Colonic mucosa (tissue), 4 donors: Measurements from ENCODE around the gene IFITM5. TPM values are rescaled to one million over a fixed set of nuclear protein-coding genes. Genes with fewer than 3 reads are reported as not detected.

Source experiments
- DNase-seq: peaks from one replicate; pipeline ENCODE4 v3.0.0-alpha.2; 2020
- H3K27ac ChIP-seq: fragments of 200-600 bp; one replicate; pipeline ENCODE4 v1.8.0; 2021
- H3K27me3 ChIP-seq: fragments of 200-600 bp; one replicate; pipeline ENCODE4 v1.8.0; 2021
- H3K36me3 ChIP-seq: fragments of 200-600 bp; one replicate; pipeline ENCODE4 v1.8.0; 2021
- H3K4me1 ChIP-seq: fragments of 200-600 bp; one replicate; pipeline ENCODE4 v1.8.0; 2021; ENCODE audit warnings: mild to moderate bottlenecking
- H3K4me3 ChIP-seq: fragments of 200-600 bp; one replicate; pipeline ENCODE4 v1.8.0; 2021
- H3K9ac ChIP-seq, 2 donors: one replicate each; pipeline ENCODE4 v1.7.0; 2013; ENCODE audit warnings: control low read depth in 2 of 2, low read depth in 2 of 2, low read length in 2 of 2
- H3K9me3 ChIP-seq: fragments of 200-600 bp; one replicate; pipeline ENCODE4 v1.8.0; 2021
- intact Hi-C: fragments of 100-400 bp; cut with DNase I; formaldehyde crosslinking; loops from one replicate; pipeline ENCODE4 v1.14.1; 2022
- total RNA-seq, 2 donors: library from RNA; stranded (reverse); fragmentation: NEBNext Ultra II Directional in 1 of 2; extraction: Animal tissue kit (Norgen Biotek cat#: 25700) in 1 of 2; gene quantifications; one replicate each; pipeline ENCODE4 v1.2.1, GENCODE V29; 2021
- TF ChIP-seq, protein P1 (sequence below): fragments of 200-600 bp; IDR thresholded peaks from one replicate; pipeline ENCODE4 v1.8.0; 2022; ENCODE audit warnings: antibody characterized with exemption, mild to moderate bottlenecking
- donor health status: healthy.
- donor health status: DM: no; HTN: no; CAD: no.
- donor health status: DM: no; HTN: no; CAD: no.

Gene IFITM5
- total RNA-seq, 2 donors from 2014 or later: not detected

DNA sequence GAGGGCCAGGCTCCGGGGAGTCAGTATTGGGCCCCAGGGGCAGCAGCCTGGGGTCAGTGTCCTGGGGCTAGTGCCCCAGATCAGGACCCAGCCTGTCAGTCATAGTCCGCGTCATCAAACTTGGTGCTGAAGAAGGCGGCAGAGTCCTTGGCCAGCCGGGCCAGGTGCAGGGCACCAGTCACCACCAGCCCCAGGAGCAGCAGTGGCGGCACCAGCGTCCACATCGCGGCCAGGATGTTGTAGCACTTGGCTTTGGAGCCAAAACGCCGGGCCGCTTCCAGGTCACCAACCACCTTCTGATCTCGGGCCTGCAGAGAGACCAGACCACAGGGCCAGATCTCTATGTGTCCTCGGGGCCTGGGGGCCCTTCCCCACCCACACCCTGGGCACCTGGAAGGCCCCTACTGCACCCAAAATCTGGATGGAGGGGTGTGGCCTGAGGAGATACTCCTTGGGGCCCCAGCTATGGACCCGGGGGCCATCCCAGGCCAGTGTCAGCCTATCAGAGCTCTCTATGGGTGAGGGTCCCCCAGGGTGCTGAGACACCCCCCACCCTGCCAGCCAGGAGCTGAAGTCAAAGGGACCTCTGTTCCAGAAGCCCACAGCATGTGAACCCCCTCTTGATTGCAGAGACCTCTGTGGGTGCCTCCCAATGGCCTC, 790 bp downstream of the IFITM5 start:
- Histone ChIP-seq H3K36me3 (no peaks in the 10 kb centered on the region), H3K9ac (no peak overlapping the region), H3K27me3 (peaks cover 3% of the 10 kb centered on the region), H3K4me3 (no peak overlapping the region), H3K27ac (no peak overlapping the region), H3K9me3 (no peaks in the 10 kb centered on the region), H3K4me1 (peaks cover 5% of the 10 kb centered on the region)
- intact Hi-C loops: no loop called here
- TF ChIP-seq, protein P1, sequence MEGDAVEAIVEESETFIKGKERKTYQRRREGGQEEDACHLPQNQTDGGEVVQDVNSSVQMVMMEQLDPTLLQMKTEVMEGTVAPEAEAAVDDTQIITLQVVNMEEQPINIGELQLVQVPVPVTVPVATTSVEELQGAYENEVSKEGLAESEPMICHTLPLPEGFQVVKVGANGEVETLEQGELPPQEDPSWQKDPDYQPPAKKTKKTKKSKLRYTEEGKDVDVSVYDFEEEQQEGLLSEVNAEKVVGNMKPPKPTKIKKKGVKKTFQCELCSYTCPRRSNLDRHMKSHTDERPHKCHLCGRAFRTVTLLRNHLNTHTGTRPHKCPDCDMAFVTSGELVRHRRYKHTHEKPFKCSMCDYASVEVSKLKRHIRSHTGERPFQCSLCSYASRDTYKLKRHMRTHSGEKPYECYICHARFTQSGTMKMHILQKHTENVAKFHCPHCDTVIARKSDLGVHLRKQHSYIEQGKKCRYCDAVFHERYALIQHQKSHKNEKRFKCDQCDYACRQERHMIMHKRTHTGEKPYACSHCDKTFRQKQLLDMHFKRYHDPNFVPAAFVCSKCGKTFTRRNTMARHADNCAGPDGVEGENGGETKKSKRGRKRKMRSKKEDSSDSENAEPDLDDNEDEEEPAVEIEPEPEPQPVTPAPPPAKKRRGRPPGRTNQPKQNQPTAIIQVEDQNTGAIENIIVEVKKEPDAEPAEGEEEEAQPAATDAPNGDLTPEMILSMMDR: no peak
- DNase-seq: no peak

DNA sequence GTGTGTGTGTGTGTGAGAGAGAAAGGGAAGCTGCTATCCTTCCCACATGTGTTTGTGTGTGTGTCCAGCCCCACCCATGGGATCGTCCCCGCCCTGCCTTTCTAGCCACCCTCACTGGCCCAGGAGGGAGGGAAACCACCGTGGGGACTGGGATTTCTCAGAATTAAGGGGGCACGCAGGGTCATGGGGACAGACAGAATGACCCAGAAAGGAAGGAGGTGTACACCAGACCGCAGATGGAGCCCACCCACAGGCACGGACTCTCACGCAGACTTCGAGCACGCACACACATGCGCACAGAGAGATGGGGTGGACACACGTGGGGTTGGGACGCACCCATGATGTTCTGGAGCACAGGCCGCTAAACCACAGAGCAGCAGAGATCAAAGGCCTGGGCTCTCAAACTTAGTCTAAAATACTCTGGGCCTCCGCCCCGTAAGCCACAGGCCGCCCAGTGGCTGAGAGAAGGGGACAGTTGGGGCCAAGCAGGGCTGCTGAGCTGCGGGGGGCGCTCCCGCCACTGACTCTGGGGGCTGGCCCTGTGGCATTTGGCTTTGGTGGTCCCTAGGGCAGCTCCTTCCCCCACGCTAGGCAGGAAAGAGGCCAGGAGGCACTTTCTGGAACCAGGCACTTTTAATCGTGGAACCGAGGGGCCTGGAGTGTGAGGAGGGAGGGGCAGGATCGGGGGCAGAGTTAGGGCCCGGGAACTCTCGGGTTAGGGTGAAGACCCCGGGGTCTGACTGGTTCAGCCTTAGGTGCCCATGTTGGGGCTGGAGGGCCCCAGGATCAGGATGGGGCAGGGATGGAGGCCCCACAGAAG, 1.5 kb downstream of the IFITM5 start:
- peaks cover 3% of the 10 kb centered on the region for H3K27me3 ChIP-seq
- H3K4me1 ChIP-seq: peaks cover 5% of the 10 kb centered on the region
- no peak overlapping the region for H3K27ac ChIP-seq
- no peak overlapping the region for H3K4me3 ChIP-seq
- TF ChIP-seq, protein P1: no peak
- no peaks in the 10 kb centered on the region for H3K9me3 ChIP-seq
- no peak for DNase-seq
- H3K9ac ChIP-seq: peak overlapping the region in 1 of 2 donors; percentile 35
- no peaks in the 10 kb centered on the region for H3K36me3 ChIP-seq
- intact Hi-C loops: no loop called here

DNA sequence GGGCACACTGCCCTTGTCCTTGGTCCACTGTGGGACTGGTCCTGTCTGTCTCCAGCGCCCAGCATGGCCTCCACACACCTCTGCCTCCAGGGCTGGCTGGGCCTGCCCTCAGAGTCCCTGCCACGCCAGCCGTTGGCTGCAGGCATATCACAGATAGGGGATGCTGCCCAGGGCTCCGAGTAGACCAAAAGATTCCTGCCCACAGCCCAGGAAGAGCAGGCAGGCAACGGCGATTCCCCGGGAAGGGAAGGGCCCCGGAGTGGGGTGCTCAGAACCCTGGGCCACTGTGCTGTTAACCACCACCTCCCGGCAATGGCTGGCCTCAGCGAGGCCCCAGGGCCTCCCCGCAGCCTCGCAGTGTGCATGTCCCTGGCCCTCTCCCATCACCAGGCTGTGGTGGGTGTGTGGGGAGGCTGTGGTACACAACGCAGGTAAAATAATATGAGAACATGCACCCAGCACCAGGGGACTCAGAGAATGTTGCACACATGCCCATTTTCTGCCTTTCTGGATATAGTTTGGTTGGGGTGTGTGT, 2.2 kb downstream of the IFITM5 start:
- H3K36me3 ChIP-seq: no peaks in the 10 kb centered on the region
- no peak for DNase-seq
- H3K9ac ChIP-seq: no peak overlapping the region
- H3K4me1 ChIP-seq: peaks cover 5% of the 10 kb centered on the region
- peaks cover 3% of the 10 kb centered on the region for H3K27me3 ChIP-seq
- H3K27ac ChIP-seq: no peak overlapping the region
- no peaks in the 10 kb centered on the region for H3K9me3 ChIP-seq
- H3K4me3 ChIP-seq: no peak overlapping the region
- intact Hi-C loops: no loop called here
- TF ChIP-seq, protein P1: no peak

DNA sequence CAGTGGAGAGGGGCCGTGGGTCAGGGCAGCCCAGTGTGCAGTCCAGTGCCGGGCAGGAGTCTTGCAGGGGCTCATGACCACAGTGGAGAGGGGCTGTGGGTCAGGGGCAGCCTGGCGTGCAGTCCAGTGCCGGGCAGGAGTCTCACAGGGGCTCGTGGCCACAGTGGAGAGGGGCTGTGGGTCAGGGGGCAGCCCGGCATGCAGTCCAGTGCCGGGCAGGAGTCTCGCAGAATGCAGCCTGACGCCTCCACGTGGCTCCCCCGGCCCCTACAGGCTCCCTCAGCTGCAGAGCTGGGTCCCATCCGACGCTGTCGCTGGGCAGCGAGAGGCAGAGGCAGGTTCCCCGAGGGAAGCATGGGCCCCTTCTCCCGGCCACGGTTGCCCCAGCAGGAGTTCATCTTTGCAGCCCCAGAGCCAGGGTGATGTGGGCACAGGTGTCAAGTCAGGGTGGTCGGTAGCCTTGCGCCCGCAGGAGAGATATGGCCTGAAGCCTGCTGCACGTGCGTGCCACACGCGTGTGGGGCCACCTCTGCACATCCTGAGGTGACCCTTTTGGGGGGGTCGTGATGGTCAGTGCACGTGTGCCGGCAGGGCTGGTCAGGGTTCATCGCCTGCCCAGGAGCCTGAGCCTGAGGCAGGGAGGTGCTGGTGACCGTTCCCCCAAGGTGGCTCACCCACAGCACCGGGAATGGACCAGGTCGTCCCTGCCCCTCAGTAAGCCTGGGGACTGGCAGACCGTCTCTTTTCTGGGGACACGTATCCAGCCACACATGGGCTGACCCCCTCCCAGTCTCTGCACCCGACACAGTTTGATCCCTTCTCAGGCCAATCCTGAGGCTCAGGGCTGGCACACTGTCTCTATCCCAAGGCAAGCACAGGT, 2.9 kb downstream of the IFITM5 start:
- DNase-seq: no peak
- H3K27ac ChIP-seq: no peak overlapping the region
- TF ChIP-seq, protein P1: no peak
- H3K9me3 ChIP-seq: no peaks in the 10 kb centered on the region
- intact Hi-C loops: no loop called here
- H3K9ac ChIP-seq: no peak overlapping the region
- peaks cover 5% of the 10 kb centered on the region for H3K4me1 ChIP-seq
- H3K27me3 ChIP-seq: peaks cover 3% of the 10 kb centered on the region
- H3K4me3 ChIP-seq: no peak overlapping the region
- no peaks in the 10 kb centered on the region for H3K36me3 ChIP-seq
